ENCODE data around the gene ZNF554.
A peak's percentile ranks its signal among the peaks of the same experiment; 100 is the strongest.

Gene ZNF554

GRCh38 chr19:2834294-2834871 lies 14.7 kb downstream of the ZNF554 start:
- peak; percentile 20 for DNase-seq

GRCh38 chr19:2837430-2837829 lies 17.8 kb downstream of the ZNF554 start:
- no peak for DNase-seq

- peak; percentile 100 for DNase-seq
These were observed 21.4 kb downstream of the ZNF554 start, which contains the start of gene ZNF555 for GRCh38 chr19:2840794-2841791. Gene ZNF555, plus strand, starts transcription at chr19:2841475. Its CDS starts 98 bp downstream, at chr19:2841573.

- DNase-seq = peak; percentile 26
These were observed 22.3 kb downstream of the ZNF554 start for GRCh38 chr19:2841855-2842574.

GRCh38 chr19:2845107-2845506 lies 25.4 kb downstream of the ZNF554 start:
- no peak for DNase-seq

- no peak for DNase-seq
These were observed 26.7 kb downstream of the ZNF554 start for GRCh38 chr19:2846180-2846894.

GRCh38 chr19:2847507-2847906 lies 27.8 kb downstream of the ZNF554 start:
- no peak for DNase-seq

GRCh38 chr19:2848616-2849015 lies 28.9 kb downstream of the ZNF554 start:
- DNase-seq = no peak

- DNase-seq = no peak
These were observed 30.7 kb downstream of the ZNF554 start for GRCh38 chr19:2850256-2850925.

GRCh38 chr19:2852598-2852997 lies 32.9 kb downstream of the ZNF554 start:
- no peak for DNase-seq

- DNase-seq = no peak
These were observed 33.4 kb downstream of the ZNF554 start for GRCh38 chr19:2853015-2853606.

GRCh38 chr19:2854849-2855248 lies 35.2 kb downstream of the ZNF554 start:
- DNase-seq = no peak

GRCh38 chr19:2856457-2857050 lies 36.9 kb downstream of the ZNF554 start:
- DNase-seq = no peak

- no peak for DNase-seq
These were observed 39.2 kb downstream of the ZNF554 start for GRCh38 chr19:2858864-2859263.

- DNase-seq = no peak
These were observed 44.1 kb downstream of the ZNF554 start for GRCh38 chr19:2863816-2864215.

GRCh38 chr19:2865334-2866100 lies 45.8 kb downstream of the ZNF554 start:
- peak; percentile 86 for DNase-seq

GRCh38 chr19:2866495-2867024 lies 46.9 kb downstream of the ZNF554 start:
- no peak for DNase-seq

GRCh38 chr19:2867025-2867991 lies 47.6 kb downstream of the ZNF554 start, which contains the start of gene ZNF556:
Gene ZNF556, plus strand, starts transcription at chr19:2867335. Its CDS starts 87 bp downstream, at chr19:2867422.
- DNase-seq = peak; percentile 14

- DNase-seq = no peak
These were observed 50.0 kb downstream of the ZNF554 start for GRCh38 chr19:2869618-2870017.
